Right lobe of liver (tissue), 4 donors: ENCODE results near the gene PDZD2.

ENCODE experiments used
- POLR2A ChIP-seq: fragments of 450-650 bp; IDR thresholded peaks from one replicate; pipeline ENCODE4 v1.6.1; 2017; ENCODE audit warnings: antibody characterized with exemption, mild to moderate bottlenecking
- TF ChIP-seq, protein P1 (sequence below), 4 donors: fragments of 200-600 bp in 3 of 4; fragments of 450-650 bp in 1 of 4; IDR thresholded peaks; one replicate each; pipeline versions ENCODE4 v1.5.1 to v1.8.0; 2016 to 2022; ENCODE audit warnings: antibody characterized with exemption in 4 of 4, mild to moderate bottlenecking in 2 of 4
- donor health status: DM: no; HTN: no; CAD: no.
- donor health status: DM: no; HTN: no; CAD: no.
- donor health status: DM: no; HTN: yes; CAD: no.

DNA sequence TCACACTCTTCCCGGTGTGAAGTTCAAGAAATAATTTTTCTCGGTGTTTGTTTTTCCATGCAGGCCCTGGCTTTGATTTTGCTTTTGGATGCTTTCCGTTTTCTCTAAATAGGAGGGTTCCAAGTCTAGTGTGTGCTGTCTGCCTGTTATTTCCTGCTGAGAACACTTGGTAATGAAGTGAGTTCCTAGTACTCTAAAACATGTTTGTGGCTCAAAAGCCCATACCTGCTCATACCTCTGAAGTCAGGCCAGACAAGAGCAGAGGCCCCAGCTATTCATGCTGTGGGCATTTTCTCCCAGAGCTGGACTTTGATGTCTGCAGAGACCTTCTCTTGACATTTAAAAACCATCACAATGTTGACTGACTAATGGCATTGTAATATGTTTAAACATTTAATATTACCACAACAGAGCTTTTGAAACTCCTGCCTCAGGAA lies 324.0 kb downstream of the PDZD2 start:
- no peak for TF ChIP-seq POLR2A
- TF ChIP-seq, protein P1, sequence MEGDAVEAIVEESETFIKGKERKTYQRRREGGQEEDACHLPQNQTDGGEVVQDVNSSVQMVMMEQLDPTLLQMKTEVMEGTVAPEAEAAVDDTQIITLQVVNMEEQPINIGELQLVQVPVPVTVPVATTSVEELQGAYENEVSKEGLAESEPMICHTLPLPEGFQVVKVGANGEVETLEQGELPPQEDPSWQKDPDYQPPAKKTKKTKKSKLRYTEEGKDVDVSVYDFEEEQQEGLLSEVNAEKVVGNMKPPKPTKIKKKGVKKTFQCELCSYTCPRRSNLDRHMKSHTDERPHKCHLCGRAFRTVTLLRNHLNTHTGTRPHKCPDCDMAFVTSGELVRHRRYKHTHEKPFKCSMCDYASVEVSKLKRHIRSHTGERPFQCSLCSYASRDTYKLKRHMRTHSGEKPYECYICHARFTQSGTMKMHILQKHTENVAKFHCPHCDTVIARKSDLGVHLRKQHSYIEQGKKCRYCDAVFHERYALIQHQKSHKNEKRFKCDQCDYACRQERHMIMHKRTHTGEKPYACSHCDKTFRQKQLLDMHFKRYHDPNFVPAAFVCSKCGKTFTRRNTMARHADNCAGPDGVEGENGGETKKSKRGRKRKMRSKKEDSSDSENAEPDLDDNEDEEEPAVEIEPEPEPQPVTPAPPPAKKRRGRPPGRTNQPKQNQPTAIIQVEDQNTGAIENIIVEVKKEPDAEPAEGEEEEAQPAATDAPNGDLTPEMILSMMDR (IDR thresholded peaks at IDR 0.05): no peak
